Smooth muscle cell (in vitro differentiated cells): ENCODE results near the gene SDF2L1. TPM values are rescaled to one million over a fixed set of nuclear protein-coding genes. Genes with fewer than 3 reads are reported as not detected.
"Not testable (repeated sequence)": the region's sequence is repeated elsewhere in the genome, so short reads cannot be mapped to it uniquely, and the experiment has no call there.

ENCODE experiments used
- DNase-seq: peaks from one replicate; lab custom pipeline; 2025; ENCODE audit not compliant: unreplicated experiment; lab: John Stamatoyannopoulos, UW
- H2AFZ ChIP-seq: fragments of 200-600 bp; sonication (generic); 2 replicates; pipeline ENCODE4 v1.6.0; 2016; ENCODE audit warnings: antibody characterized with exemption, low read depth, mild to moderate bottlenecking
- H3F3A ChIP-seq: fragments of 200-600 bp; sonication (generic); 2 replicates; pipeline ENCODE4 v1.6.0; 2017; ENCODE audit warnings: antibody characterized with exemption, low read depth
- H3K27ac ChIP-seq: fragments of 200-600 bp; sonication (generic); 2 replicates; pipeline ENCODE4 v1.5.1; 2016; ENCODE audit warnings: low read depth, mild to moderate bottlenecking
- H3K27me3 ChIP-seq: fragments of 200-600 bp; sonication (generic); 2 replicates; pipeline ENCODE4 v1.6.1; 2016; ENCODE audit warnings: low read depth, mild to moderate bottlenecking
- H3K36me3 ChIP-seq: fragments of 200-600 bp; sonication (generic); 2 replicates; pipeline ENCODE4 v1.5.1; 2016; ENCODE audit warnings: low read depth
- H3K4me1 ChIP-seq: fragments of 200-600 bp; sonication (generic); 2 replicates; pipeline ENCODE4 v1.5.1; 2016; ENCODE audit warnings: low read depth
- H3K4me2 ChIP-seq: fragments of 200-600 bp; sonication (generic); 2 replicates; pipeline ENCODE4 v1.6.0; 2016; ENCODE audit warnings: mild to moderate bottlenecking
- H3K4me3 ChIP-seq: fragments of 200-600 bp; sonication (generic); 2 replicates; pipeline ENCODE4 v1.5.1; 2016; ENCODE audit warnings: mild to moderate bottlenecking
- H3K79me2 ChIP-seq: fragments of 200-600 bp; sonication (generic); 2 replicates; pipeline ENCODE4 v1.6.0; 2016; ENCODE audit warnings: low read depth, mild to moderate bottlenecking
- H3K9ac ChIP-seq: fragments of 200-600 bp; sonication (generic); 2 replicates; pipeline ENCODE4 v1.6.0; 2016; ENCODE audit warnings: low read depth
- H3K9me3 ChIP-seq: fragments of 200-600 bp; sonication (generic); replicated peaks from 2 replicates; pipeline ENCODE4 v1.5.1; 2016; ENCODE audit warnings: low read depth
- H4K20me1 ChIP-seq: fragments of 200-600 bp; sonication (generic); 2 replicates; pipeline ENCODE4 v1.6.0; 2016; ENCODE audit warnings: low read depth
- WGBS: methylation state at CpG from one replicate; pipeline ENCODE4 v1.1.7; 2016; ENCODE audit warnings: low lambda C conversion rate; 5-methylcytosine and 5-hydroxymethylcytosine counted together
- polyA plus RNA-seq: library from polyadenylated mRNA; unstranded; fragments of >200 nt; fragmentation: Nextera tagmentation; extraction: Ambion mirVana; gene quantifications from 2 replicates; pipeline ENCODE4 v1.2.1, GENCODE V29; 2016
- total RNA-seq: library from RNA; depleted of rRNA; stranded (reverse); fragments of >200 nt; gene quantifications from 2 replicates; pipeline ENCODE4 v1.2.3, GENCODE V29; 2014
- TF ChIP-seq, protein P1 (sequence below): fragments of 200-600 bp; sonication (generic); IDR thresholded peaks from 2 replicates; pipeline ENCODE4 v1.5.1; 2017; ENCODE audit warnings: borderline replicate concordance, mild to moderate bottlenecking, antibody characterized with exemption; ENCODE audit not compliant: insufficient read depth, poor library complexity, severe bottlenecking

The SDF2L1 gene
- total and polyA plus RNA-seq, 2 experiments from 2014 or later, result 24.9 to 102 TPM

DNA sequence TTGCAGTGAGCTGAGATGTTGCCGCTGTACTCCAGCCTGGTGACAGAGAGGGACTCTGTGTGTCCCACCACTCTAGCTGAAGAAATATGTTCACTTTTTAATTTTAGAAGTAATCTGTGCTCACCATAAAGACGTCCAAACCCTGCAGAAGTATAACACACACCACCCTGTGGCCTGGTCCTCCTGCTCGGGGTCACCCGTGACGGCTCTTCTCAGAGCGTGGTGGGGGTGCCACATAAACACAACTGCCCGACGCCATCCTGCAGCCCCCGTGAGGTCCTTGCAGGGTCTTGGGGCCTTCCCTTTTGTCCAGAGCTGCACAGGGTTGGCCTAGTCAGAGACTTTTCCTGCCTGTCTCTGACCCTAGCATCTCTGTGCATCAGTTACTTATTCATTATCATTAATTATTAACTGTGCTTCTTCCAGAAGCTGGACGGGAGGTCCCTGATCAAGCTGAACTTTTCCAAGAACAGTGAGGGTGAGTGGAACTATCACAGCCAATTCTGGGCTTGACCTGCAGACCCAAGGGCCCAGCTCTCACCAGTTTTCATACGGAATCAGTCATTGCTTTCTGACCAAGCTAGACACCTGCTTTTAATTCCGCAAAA, 32.6 kb downstream of the SDF2L1 start:
- no peaks in the 10 kb centered on the region for H3F3A ChIP-seq

DNA sequence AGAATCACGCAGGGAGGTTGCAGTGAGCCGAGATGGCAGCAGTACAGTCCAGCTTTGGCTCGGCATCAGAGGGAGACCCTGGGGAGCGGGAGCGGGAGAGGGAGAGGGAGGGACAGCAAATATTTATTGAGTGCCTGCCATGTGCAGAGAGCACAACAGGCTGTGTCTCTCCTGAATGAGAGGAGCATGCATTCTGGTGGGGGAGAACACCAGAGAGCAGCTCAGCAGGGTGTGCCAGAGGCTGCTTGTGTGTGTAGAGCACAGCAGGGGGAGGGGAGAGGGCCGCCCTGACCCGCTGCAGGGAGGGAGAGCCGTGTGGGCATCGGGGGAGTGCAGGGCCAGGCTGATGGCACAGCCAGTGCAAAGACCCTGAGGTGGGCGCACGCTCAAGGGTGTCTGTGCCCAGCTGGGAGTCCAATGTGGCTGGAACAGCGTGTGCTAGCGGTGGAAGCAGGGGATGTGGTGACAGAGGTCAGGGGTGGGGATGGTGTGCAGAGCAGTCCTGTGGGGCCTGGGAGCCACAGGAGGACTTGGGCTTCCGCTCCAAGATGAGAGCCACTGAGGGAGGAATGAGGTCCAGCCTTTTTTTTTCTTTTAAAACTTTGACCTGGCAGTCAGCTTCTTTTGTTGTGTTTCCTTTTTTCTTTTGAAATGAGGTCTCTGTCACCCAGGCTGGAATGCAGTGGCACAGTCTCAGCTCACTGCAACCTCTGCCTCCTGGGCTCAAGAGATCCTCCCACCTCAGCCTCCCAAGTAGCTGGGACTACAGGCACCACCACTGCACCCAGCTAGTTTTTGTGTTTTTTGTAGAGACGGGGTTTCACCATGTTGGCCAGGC, 35.7 kb downstream of the SDF2L1 start:
- Histone ChIP-seq H3K9ac (no peak overlapping the region), H4K20me1 (no peaks in the 10 kb centered on the region), H3K36me3 (no peaks in the 10 kb centered on the region), H3F3A (no peaks in the 10 kb centered on the region), H3K79me2 (no peaks in the 10 kb centered on the region), H3K4me3 (no peak overlapping the region), H3K9me3 (no peaks in the 10 kb centered on the region), H3K27ac (no peak overlapping the region), H3K4me1 (no peaks in the 10 kb centered on the region), H3K4me2 (no peak overlapping the region), H2AFZ (no peak overlapping the region), H3K27me3 (no peaks in the 10 kb centered on the region)
- WGBS, result 93% methylated on average over 14 of the region's 15 CpGs
- TF ChIP-seq, protein P1, sequence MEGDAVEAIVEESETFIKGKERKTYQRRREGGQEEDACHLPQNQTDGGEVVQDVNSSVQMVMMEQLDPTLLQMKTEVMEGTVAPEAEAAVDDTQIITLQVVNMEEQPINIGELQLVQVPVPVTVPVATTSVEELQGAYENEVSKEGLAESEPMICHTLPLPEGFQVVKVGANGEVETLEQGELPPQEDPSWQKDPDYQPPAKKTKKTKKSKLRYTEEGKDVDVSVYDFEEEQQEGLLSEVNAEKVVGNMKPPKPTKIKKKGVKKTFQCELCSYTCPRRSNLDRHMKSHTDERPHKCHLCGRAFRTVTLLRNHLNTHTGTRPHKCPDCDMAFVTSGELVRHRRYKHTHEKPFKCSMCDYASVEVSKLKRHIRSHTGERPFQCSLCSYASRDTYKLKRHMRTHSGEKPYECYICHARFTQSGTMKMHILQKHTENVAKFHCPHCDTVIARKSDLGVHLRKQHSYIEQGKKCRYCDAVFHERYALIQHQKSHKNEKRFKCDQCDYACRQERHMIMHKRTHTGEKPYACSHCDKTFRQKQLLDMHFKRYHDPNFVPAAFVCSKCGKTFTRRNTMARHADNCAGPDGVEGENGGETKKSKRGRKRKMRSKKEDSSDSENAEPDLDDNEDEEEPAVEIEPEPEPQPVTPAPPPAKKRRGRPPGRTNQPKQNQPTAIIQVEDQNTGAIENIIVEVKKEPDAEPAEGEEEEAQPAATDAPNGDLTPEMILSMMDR, result no peak
- no peak for DNase-seq

More for the DNA sequence above, 32.6 kb downstream of the SDF2L1 start:
- Histone ChIP-seq H3K27ac (no peak overlapping the region), H4K20me1 (peaks cover 2% of the 10 kb centered on the region), H3K9ac (no peak overlapping the region), H3K9me3 (no peaks in the 10 kb centered on the region), H3K4me2 (no peak overlapping the region), H3K27me3 (no peaks in the 10 kb centered on the region), H3K4me3 (no peak overlapping the region), H3K79me2 (no peaks in the 10 kb centered on the region), H3K4me1 (no peaks in the 10 kb centered on the region), H3K36me3 (no peaks in the 10 kb centered on the region), H2AFZ (no peak overlapping the region)
- no peak for DNase-seq
- TF ChIP-seq, protein P1, result no peak
- over 99% methylated on average over 12 of the region's 12 CpGs for WGBS

DNA sequence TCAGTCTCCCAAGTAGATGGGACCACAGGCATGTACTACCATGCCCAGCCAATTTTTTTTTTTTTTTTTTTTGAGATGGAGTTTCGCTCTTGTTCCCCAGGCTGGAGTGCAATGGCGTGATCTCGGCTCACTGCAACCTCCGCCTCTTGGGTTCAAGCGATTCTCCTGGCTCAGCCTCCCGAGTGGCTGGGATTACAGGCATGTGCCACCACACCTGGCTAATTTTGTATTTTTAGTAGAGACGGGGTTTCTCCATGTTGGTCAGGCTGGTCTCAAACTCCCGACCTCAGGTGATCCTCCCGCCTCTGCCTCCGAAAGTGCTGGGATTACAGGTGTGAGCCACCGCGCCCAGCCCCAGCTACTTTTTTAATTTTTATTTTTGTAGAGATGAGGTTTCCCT, 36.7 kb downstream of the SDF2L1 start:
- not testable (repeated sequence) for H3K27me3 ChIP-seq, H3K4me3 ChIP-seq, H3K27ac ChIP-seq, H3K4me2 ChIP-seq, H3K36me3 ChIP-seq, H3F3A ChIP-seq, H3K4me1 ChIP-seq, H2AFZ ChIP-seq, H3K9ac ChIP-seq, H3K79me2 ChIP-seq, H4K20me1 ChIP-seq, DNase-seq, H3K9me3 ChIP-seq
- WGBS, result over 99% methylated on average over 12 of the region's 12 CpGs

DNA sequence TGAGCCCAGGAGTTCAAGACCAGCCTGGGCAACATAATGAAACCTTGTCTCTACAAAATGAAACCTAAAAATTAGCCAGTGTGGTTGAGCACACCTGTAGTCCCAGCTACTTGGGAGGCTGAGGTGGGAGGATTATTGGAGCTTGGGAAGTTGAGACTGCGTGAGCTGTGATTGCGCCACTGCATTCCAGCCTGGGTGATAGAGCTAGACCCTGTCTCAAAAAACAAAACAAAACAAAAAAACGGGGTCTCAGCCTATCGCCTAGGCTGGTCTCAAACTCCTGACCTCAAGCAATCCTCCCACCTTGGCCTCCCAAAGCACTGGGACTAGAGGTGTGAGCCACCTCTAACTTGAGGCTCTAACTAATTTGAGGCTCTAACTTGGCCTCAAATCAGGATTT, 37.3 kb downstream of the SDF2L1 start:
- Histone ChIP-seq H3K79me2 (no peaks in the 10 kb centered on the region), H3K4me3 (no peak overlapping the region), H3K9ac (no peak overlapping the region), H2AFZ (no peak overlapping the region), H3K36me3 (no peaks in the 10 kb centered on the region), H4K20me1 (no peaks in the 10 kb centered on the region), H3F3A (no peaks in the 10 kb centered on the region), H3K9me3 (no peaks in the 10 kb centered on the region), H3K27me3 (no peaks in the 10 kb centered on the region), H3K4me2 (no peak overlapping the region), H3K27ac (no peak overlapping the region), H3K4me1 (no peaks in the 10 kb centered on the region)
- TF ChIP-seq, protein P1, result no peak
- WGBS, result 86% methylated on average over 4 of the region's 4 CpGs
- DNase-seq, result no peak
